Prostate gland (tissue), 2 donors: ENCODE data around the gene OR51B6.

ENCODE experiments used
- POLR2AphosphoS5 ChIP-seq: sonication (generic); formaldehyde crosslinking; IDR thresholded peaks from one replicate; pipeline ENCODE4 v1.6.1; 2017; ENCODE audit warnings: antibody characterized with exemption
- TF ChIP-seq, protein P1 (sequence below), 4 experiments: fragments of 200-600 bp in 2 of 4; fragments of 450-650 bp in 2 of 4; sonication (generic) in 2 of 4; IDR thresholded peaks; 1 replicate in 3 of 4; 2 replicates in 1 of 4; pipeline ENCODE4 v1.5.1; 2016 to 2019; ENCODE audit warnings: antibody characterized with exemption in 4 of 4, mild to moderate bottlenecking in 2 of 4, moderate library complexity in 2 of 4

DNA sequence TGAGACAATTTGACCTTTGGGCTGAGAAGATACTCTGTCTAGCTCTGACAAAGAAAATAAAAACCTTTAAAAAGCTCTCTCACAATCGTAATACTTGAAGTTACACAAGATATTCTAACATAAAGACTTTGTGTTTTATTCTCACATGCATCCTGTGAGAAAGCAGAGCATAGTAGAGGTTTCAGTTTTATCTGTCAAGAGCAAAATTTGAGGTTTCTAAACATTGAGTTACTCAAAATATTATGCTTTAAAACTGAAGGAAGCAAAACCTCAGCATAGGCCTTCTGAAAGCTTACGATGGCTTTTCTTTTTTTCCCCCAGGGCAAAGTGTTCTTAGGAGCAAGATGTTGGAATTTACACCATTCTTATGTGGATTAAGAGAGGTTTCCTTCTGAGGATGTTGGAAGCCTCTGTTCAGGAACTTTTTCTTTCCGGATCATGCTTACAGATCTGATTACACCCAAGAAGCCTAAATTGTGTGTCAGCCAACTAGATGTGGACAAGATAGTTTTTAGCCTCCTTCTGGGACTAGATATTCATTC is 17.3 kb downstream of the OR51B6 start:
- TF ChIP-seq, protein P1, sequence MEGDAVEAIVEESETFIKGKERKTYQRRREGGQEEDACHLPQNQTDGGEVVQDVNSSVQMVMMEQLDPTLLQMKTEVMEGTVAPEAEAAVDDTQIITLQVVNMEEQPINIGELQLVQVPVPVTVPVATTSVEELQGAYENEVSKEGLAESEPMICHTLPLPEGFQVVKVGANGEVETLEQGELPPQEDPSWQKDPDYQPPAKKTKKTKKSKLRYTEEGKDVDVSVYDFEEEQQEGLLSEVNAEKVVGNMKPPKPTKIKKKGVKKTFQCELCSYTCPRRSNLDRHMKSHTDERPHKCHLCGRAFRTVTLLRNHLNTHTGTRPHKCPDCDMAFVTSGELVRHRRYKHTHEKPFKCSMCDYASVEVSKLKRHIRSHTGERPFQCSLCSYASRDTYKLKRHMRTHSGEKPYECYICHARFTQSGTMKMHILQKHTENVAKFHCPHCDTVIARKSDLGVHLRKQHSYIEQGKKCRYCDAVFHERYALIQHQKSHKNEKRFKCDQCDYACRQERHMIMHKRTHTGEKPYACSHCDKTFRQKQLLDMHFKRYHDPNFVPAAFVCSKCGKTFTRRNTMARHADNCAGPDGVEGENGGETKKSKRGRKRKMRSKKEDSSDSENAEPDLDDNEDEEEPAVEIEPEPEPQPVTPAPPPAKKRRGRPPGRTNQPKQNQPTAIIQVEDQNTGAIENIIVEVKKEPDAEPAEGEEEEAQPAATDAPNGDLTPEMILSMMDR (IDR thresholded peaks at IDR 0.05), result no peak
- TF ChIP-seq POLR2AphosphoS5, result no peak
